Endothelial cell of umbilical vein (primary cell): ENCODE data around the gene ADAP1.
A peak's percentile ranks its signal among the peaks of the same experiment; 100 is the strongest.

Experiments used
- CTCF ChIP-seq, 2 donors: IDR thresholded peaks; 1 replicate in 1 of 2; 2 replicates in 1 of 2; pipeline ENCODE4 v1.5.1; 2011; ENCODE audit warnings: low read length in 2 of 2, mild to moderate bottlenecking in 2 of 2, moderate library complexity in 2 of 2, control low read depth in 1 of 2, inconsistent platforms in 1 of 2, low read depth in 1 of 2; ENCODE audit not compliant: insufficient read depth in 1 of 2; ENCODE audit errors: extremely low read depth in 1 of 2
- EZH2 ChIP-seq: IDR thresholded peaks from 2 replicates; pipeline ENCODE4 v1.6.1; 2012; ENCODE audit warnings: borderline replicate concordance, low read depth, mild to moderate bottlenecking, moderate library complexity, low read length, inconsistent platforms; ENCODE audit not compliant: severe bottlenecking
- POLR2A ChIP-seq: IDR thresholded peaks from 2 replicates; pipeline ENCODE4 v1.6.1; 2012; ENCODE audit warnings: low read depth, mild to moderate bottlenecking, control low read depth, low read length
- POLR2AphosphoS5 ChIP-seq: IDR thresholded peaks from 2 replicates; pipeline ENCODE4 v1.6.1; 2012; ENCODE audit warnings: low read depth, mild to moderate bottlenecking, control low read depth, low read length, moderate library complexity; ENCODE audit not compliant: insufficient read depth
- TF ChIP-seq, protein P1 (sequence below): IDR thresholded peaks from 2 replicates; pipeline ENCODE4 v1.6.1; 2011; ENCODE audit not compliant: insufficient read depth, insufficient read length

DNA sequence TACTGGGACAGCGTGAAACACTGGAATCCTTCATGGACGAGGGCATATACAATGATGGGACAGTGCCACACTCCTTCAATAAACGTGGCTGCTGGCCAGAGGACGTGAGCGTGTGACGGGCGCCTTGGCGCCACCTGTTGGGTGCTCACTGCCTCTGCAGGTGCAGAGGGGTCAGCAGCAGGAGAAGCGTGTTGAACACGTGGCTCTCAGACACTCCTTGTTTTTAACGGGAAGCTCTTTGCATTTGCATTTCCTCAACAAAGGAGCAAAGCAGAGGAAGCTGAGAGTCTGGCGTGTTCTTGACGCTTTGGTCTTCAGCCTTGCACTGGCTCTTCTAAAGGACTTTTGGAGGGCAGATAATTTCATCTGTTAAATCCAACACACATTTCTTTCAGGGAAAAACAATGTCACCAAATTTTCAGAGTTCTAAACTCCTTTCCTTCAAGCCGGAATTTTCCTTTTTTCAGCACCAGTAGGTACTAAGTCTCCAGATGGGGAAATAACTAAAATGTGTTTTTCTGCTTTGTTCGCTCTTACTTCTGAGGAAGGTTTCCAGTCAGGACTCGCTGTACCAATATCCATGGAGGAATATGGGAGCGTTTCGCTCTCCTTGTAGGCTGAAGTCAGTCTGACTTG is 81.0 kb downstream of the ADAP1 start:
- TF ChIP-seq CTCF (IDR thresholded peaks at IDR 0.05; ENCODE audit: extremely low read depth in 1 of 2, insufficient read depth in 1 of 2, low read depth in 1 of 2, low read length in 2 of 2) (peak; percentile 96 to 97), EZH2 (no peak), POLR2A (peak; percentile 35), POLR2AphosphoS5 (peak; percentile 81)
- TF ChIP-seq, protein P1, sequence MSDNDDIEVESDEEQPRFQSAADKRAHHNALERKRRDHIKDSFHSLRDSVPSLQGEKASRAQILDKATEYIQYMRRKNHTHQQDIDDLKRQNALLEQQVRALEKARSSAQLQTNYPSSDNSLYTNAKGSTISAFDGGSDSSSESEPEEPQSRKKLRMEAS = peak; percentile 100
